ENCODE results near the gene ATP6V1G1.
"Not testable (repeated sequence)": the region's sequence is repeated elsewhere in the genome, so short reads cannot be mapped to it uniquely, and the experiment has no call there.

Gene ATP6V1G1

GRCh38 chr9:114587345-114588202, at the start of gene ATP6V1G1:
Gene ATP6V1G1, plus strand, starts transcription at chr9:114587769. Its CDS starts 70 bp downstream, at chr9:114587839.
- peak; percentile 77 for FAIRE-seq

- FAIRE-seq: no peak
These were observed 49.3 kb upstream of the ATP6V1G1 start for GRCh38 chr9:114538241-114538640.

GRCh38 chr9:114539701-114540380, 47.7 kb upstream of the ATP6V1G1 start:
- FAIRE-seq: no peak

GRCh38 chr9:114545055-114545454, 42.5 kb upstream of the ATP6V1G1 start:
- no peak for FAIRE-seq

- FAIRE-seq: no peak
These were observed 40.7 kb upstream of the ATP6V1G1 start for GRCh38 chr9:114546851-114547250.

- FAIRE-seq: no peak
These were observed 37.8 kb upstream of the ATP6V1G1 start for GRCh38 chr9:114549697-114550330.

- no peak for FAIRE-seq
These were observed 35.6 kb upstream of the ATP6V1G1 start for GRCh38 chr9:114551750-114552685.

- no peak for FAIRE-seq
These were observed 34.9 kb upstream of the ATP6V1G1 start for GRCh38 chr9:114552706-114553105.

GRCh38 chr9:114553202-114553601, 34.4 kb upstream of the ATP6V1G1 start:
- FAIRE-seq: no peak

- no peak for FAIRE-seq
These were observed 31.9 kb upstream of the ATP6V1G1 start for GRCh38 chr9:114555696-114556095.

- no peak for FAIRE-seq
These were observed 29.4 kb upstream of the ATP6V1G1 start for GRCh38 chr9:114558027-114558675.

GRCh38 chr9:114559830-114560513, 27.6 kb upstream of the ATP6V1G1 start:
- FAIRE-seq: no peak

GRCh38 chr9:114560956-114561355, 26.6 kb upstream of the ATP6V1G1 start:
- no peak for FAIRE-seq

GRCh38 chr9:114561771-114562170, 25.8 kb upstream of the ATP6V1G1 start:
- no peak for FAIRE-seq

- no peak for FAIRE-seq
These were observed 22.4 kb upstream of the ATP6V1G1 start for GRCh38 chr9:114565204-114565603.

GRCh38 chr9:114570742-114571141, 16.8 kb upstream of the ATP6V1G1 start:
- no peak for FAIRE-seq

GRCh38 chr9:114571391-114571790, 16.2 kb upstream of the ATP6V1G1 start:
- no peak for FAIRE-seq

GRCh38 chr9:114572199-114572598, 15.4 kb upstream of the ATP6V1G1 start:
- FAIRE-seq: no peak

GRCh38 chr9:114574438-114574837, 13.1 kb upstream of the ATP6V1G1 start:
- FAIRE-seq: no peak

GRCh38 chr9:114576779-114577178, 10.8 kb upstream of the ATP6V1G1 start:
- FAIRE-seq: not testable (repeated sequence)

- FAIRE-seq: not testable (repeated sequence)
These were observed 9.4 kb upstream of the ATP6V1G1 start for GRCh38 chr9:114578134-114578533.
